Cardiac muscle cell (in vitro differentiated cells and primary cell): ENCODE measurements around the gene METTL18. TPM values are rescaled to one million over a fixed set of nuclear protein-coding genes. Genes with fewer than 3 reads are reported as not detected.
"Not testable (repeated sequence)": the region's sequence is repeated elsewhere in the genome, so short reads cannot be mapped to it uniquely, and the experiment has no call there.

Experiments
- DNase-seq, 2 donors: peaks; one replicate each; pipeline versions ENCODE4 v3.0.0 to v3.0.0-alpha.2; 2010 to 2017; ENCODE audit warnings: low read depth in 1 of 2, low spot score in 1 of 2
- H3K27ac ChIP-seq: fragments of 200-600 bp; sonication (generic); 2 replicates; pipeline ENCODE4 v1.5.1; 2016
- H3K27me3 ChIP-seq: fragments of 200-600 bp; sonication (generic); 2 replicates; pipeline ENCODE4 v1.6.0; 2016; ENCODE audit warnings: control low read depth
- H3K36me3 ChIP-seq: fragments of 200-600 bp; sonication (generic); 2 replicates; pipeline ENCODE4 v1.5.1; 2016; ENCODE audit warnings: control low read depth
- H3K4me1 ChIP-seq: fragments of 200-600 bp; sonication (generic); 2 replicates; pipeline ENCODE4 v1.8.1; 2017; ENCODE audit warnings: low read depth, mild to moderate bottlenecking, mixed run types
- H3K4me3 ChIP-seq: fragments of 200-600 bp; sonication (generic); 2 replicates; pipeline ENCODE4 v1.5.1; 2016; ENCODE audit warnings: mild to moderate bottlenecking
- H3K9me3 ChIP-seq: fragments of 200-600 bp; sonication (generic); 2 replicates; pipeline ENCODE4 v1.5.1; 2017; ENCODE audit warnings: low read depth, mild to moderate bottlenecking, control low read depth
- CTCF ChIP-seq: IDR thresholded peaks from 2 replicates; pipeline ENCODE4 v1.5.1; 2012; ENCODE audit warnings: low read depth, mild to moderate bottlenecking, low read length
- polyA plus RNA-seq: library from polyadenylated mRNA; unstranded; fragments of >200 nt; fragmentation: Nextera tagmentation; extraction: Ambion mirVana; gene quantifications from 2 replicates; pipeline ENCODE4 v1.2.1, GENCODE V29; 2016
- total RNA-seq: library from RNA; depleted of rRNA; stranded (reverse); fragments of >200 nt; gene quantifications from 2 replicates; pipeline ENCODE4 v1.2.3, GENCODE V29; 2016

The METTL18 gene
- total and polyA plus RNA-seq, 2 experiments from 2014 or later: 4.5 to 9.5 TPM

- no peaks in the 10 kb centered on the region for H3K4me1 ChIP-seq
- no peaks in the 10 kb centered on the region for H3K27me3 ChIP-seq
- no peaks in the 10 kb centered on the region for H3K36me3 ChIP-seq
- no peaks in the 10 kb centered on the region for H3K9me3 ChIP-seq
- TF ChIP-seq CTCF: no peak
- H3K4me3 ChIP-seq: no peak overlapping the region
- H3K27ac ChIP-seq: no peak overlapping the region
- no peak for DNase-seq
These were observed 19.6 kb upstream of the METTL18 start for GRCh38 chr1:169814265-169814664.

- no peaks in the 10 kb centered on the region for H3K36me3 ChIP-seq
These were observed 17.4 kb upstream of the METTL18 start for GRCh38 chr1:169812131-169812530.

GRCh38 chr1:169811418-169812035 lies 16.8 kb upstream of the METTL18 start:
- H3K4me3 ChIP-seq, H3K4me1 ChIP-seq, DNase-seq, H3K9me3 ChIP-seq, H3K27me3 ChIP-seq, H3K36me3 ChIP-seq, H3K27ac ChIP-seq: not testable (repeated sequence)

More at GRCh38 chr1:169812131-169812530, 17.4 kb upstream of the METTL18 start:
- Histone ChIP-seq H3K4me1 (no peaks in the 10 kb centered on the region), H3K9me3 (no peaks in the 10 kb centered on the region), H3K27me3 (no peaks in the 10 kb centered on the region), H3K4me3 (no peak overlapping the region), H3K27ac (no peak overlapping the region)
- no peak for TF ChIP-seq CTCF
- DNase-seq: no peak

GRCh38 chr1:169809370-169810095 lies 14.8 kb upstream of the METTL18 start:
- Histone ChIP-seq H3K27me3 (no peaks in the 10 kb centered on the region), H3K9me3 (no peaks in the 10 kb centered on the region), H3K36me3 (peaks cover 12% of the 10 kb centered on the region), H3K4me1 (no peaks in the 10 kb centered on the region), H3K27ac (no peak overlapping the region), H3K4me3 (no peak overlapping the region)
- DNase-seq: peak; percentile 46 to 61
- TF ChIP-seq CTCF: peak; percentile 46

- no peak overlapping the region for H3K27ac ChIP-seq
- peaks cover 21% of the 10 kb centered on the region for H3K36me3 ChIP-seq
- no peaks in the 10 kb centered on the region for H3K4me1 ChIP-seq
- no peaks in the 10 kb centered on the region for H3K9me3 ChIP-seq
- no peak for DNase-seq
- H3K27me3 ChIP-seq: no peaks in the 10 kb centered on the region
- H3K4me3 ChIP-seq: no peak overlapping the region
- TF ChIP-seq CTCF: no peak
These were observed 10.2 kb upstream of the METTL18 start for GRCh38 chr1:169804941-169805340.

GRCh38 chr1:169802888-169803287 lies 8.2 kb upstream of the METTL18 start:
- H3K9me3 ChIP-seq: no peaks in the 10 kb centered on the region
- no peak for TF ChIP-seq CTCF
- no peaks in the 10 kb centered on the region for H3K27me3 ChIP-seq
- no peaks in the 10 kb centered on the region for H3K4me1 ChIP-seq
- no peak for DNase-seq
- H3K4me3 ChIP-seq: no peak overlapping the region
- H3K27ac ChIP-seq: no peak overlapping the region
- H3K36me3 ChIP-seq: peaks cover 21% of the 10 kb centered on the region
